Measurements from ENCODE around the gene GTPBP2. TPM values are rescaled to one million over a fixed set of nuclear protein-coding genes. Genes with fewer than 3 reads are reported as not detected.

The GTPBP2 gene
- total and polyA plus RNA-seq, 2 of the 4 experiments (the other 2 are of a cell fraction), result 38.4 to 86.6 TPM

- Histone ChIP-seq H3K4ac (ENCODE audit: low read depth, low read length) (peak within 1 kb of the TSS; percentile 93), H2BK5ac (ENCODE audit: low read depth, low read length, poor library complexity, severe bottlenecking) (peak within 1 kb of the TSS; percentile 87), H3K4me2 (ENCODE audit: low read depth, low read length) (peak within 1 kb of the TSS; percentile 99), H3K9me1 (ENCODE audit: insufficient read depth, low read length) (peaks cover 3% of the 10 kb centered on the region; the same call in 1 of the 2 replicates), H3K23ac (ENCODE audit: low read depth, low read length) (peak within 1 kb of the TSS; percentile 99), H3K9ac (ENCODE audit: low read depth, low read length) (peak within 1 kb of the TSS; percentile 97), H2AFZ (replicated peaks; ENCODE audit: low read length, poor library complexity) (peak within 1 kb of the TSS; percentile 99), H2BK120ac (ENCODE audit: low read depth, low read length) (peak within 1 kb of the TSS; percentile 67), H3K9me3 (ENCODE audit: control insufficient read depth, insufficient read depth, low read length) (no peaks in the 10 kb centered on the region), H3K4me1 (ENCODE audit: control insufficient read depth, insufficient read depth, low read length) (peaks cover 2% of the 10 kb centered on the region; the same call in 1 of the 2 replicates), H2BK15ac (ENCODE audit: low read depth, low read length) (peak within 1 kb of the TSS; percentile 50; the same call in 1 of the 3 replicates), H2AK5ac (ENCODE audit: low read depth, low read length) (peak within 1 kb of the TSS; percentile 88), H2AK9ac (replicated peaks; ENCODE audit: low read depth, low read length, poor library complexity) (peak within 1 kb of the TSS; percentile 98), H3K14ac (replicated peaks; ENCODE audit: low read depth, low read length) (peak within 1 kb of the TSS; percentile 96), H4K20me1 (ENCODE audit: insufficient read depth, low read length) (peaks cover 9% of the 10 kb centered on the region), H4K5ac (ENCODE audit: low read depth, low read length) (peak within 1 kb of the TSS; percentile 77), H3K27ac (ENCODE audit: insufficient read depth, low read length) (peak within 1 kb of the TSS; percentile 92), H2BK20ac (ENCODE audit: low read depth, low read length) (peak within 1 kb of the TSS; percentile 22; the same call in 1 of the 2 replicates), H3K27me3 (ENCODE audit: control insufficient read depth, insufficient read depth, low read length) (no peaks in the 10 kb centered on the region), H3K18ac (ENCODE audit: low read depth, low read length) (peak within 1 kb of the TSS; percentile 77), H3K36me3 (ENCODE audit: control insufficient read depth, insufficient read depth, low read length) (peaks cover 9% of the 10 kb centered on the region; the same call in 1 of the 2 replicates), H4K91ac (ENCODE audit: insufficient read depth, low read depth, low read length) (peak within 1 kb of the TSS; percentile 92), H4K8ac (ENCODE audit: low read depth in 2 of 2, low read length in 2 of 2) (peak within 1 kb of the TSS; percentile 85 to 97), H3K79me1 (ENCODE audit: low read depth in 1 of 2, low read length in 2 of 2) (peaks cover 17 to 39% of the 10 kb centered on the region in 2 experiments), H3K4me3 (ENCODE audit: insufficient read depth, low read depth, low read length) (peak within 1 kb of the TSS; percentile 94), H3K56ac (ENCODE audit: extremely low read depth, insufficient read depth, low read length) (peak within 1 kb of the TSS; percentile 98)
- dilution Hi-C loops (cut with HindIII; ENCODE audit: low sequenced_read_pairs, unreplicated experiment), result no loop called here
- BruUV-seq (replicated peaks), result TSS peak; percentile 88
- DNase-seq (peak; percentile 88), ATAC-seq (ENCODE audit: low read depth) (peak; percentile 95)
- TF ChIP-seq USF2 (IDR thresholded peaks at IDR 0.05; ENCODE audit: low read depth, low read length) (peak; percentile 58; the same call in 1 of the 2 replicates), BHLHE40 (IDR thresholded peaks at IDR 0.05; ENCODE audit: low read depth, low read length) (peak; percentile 69), RCOR1 (IDR thresholded peaks at IDR 0.05; ENCODE audit: insufficient replicate concordance, low read length) (no peak), SMC3 (IDR thresholded peaks at IDR 0.05; ENCODE audit: low read depth, low read length) (no peak), POLR2A (IDR thresholded peaks at IDR 0.05; ENCODE audit: low read depth, low read length) (peak; percentile 98), MAZ (IDR thresholded peaks at IDR 0.05; ENCODE audit: borderline replicate concordance, low read depth, low read length) (peak; percentile 76; the same call in 1 of the 2 replicates), MXI1 (IDR thresholded peaks at IDR 0.05; ENCODE audit: borderline replicate concordance, low read depth, low read length) (peak; percentile 97), CHD1 (IDR thresholded peaks at IDR 0.05; ENCODE audit: low read depth, low read length) (no peak), ELK1 (IDR thresholded peaks at IDR 0.05; ENCODE audit: borderline replicate concordance, low read depth, low read length) (no peak)
- TF ChIP-seq, protein P1, sequence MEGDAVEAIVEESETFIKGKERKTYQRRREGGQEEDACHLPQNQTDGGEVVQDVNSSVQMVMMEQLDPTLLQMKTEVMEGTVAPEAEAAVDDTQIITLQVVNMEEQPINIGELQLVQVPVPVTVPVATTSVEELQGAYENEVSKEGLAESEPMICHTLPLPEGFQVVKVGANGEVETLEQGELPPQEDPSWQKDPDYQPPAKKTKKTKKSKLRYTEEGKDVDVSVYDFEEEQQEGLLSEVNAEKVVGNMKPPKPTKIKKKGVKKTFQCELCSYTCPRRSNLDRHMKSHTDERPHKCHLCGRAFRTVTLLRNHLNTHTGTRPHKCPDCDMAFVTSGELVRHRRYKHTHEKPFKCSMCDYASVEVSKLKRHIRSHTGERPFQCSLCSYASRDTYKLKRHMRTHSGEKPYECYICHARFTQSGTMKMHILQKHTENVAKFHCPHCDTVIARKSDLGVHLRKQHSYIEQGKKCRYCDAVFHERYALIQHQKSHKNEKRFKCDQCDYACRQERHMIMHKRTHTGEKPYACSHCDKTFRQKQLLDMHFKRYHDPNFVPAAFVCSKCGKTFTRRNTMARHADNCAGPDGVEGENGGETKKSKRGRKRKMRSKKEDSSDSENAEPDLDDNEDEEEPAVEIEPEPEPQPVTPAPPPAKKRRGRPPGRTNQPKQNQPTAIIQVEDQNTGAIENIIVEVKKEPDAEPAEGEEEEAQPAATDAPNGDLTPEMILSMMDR (conservative IDR thresholded peaks at IDR 0.05; ENCODE audit: low read depth, low read length), result 0 out of 2 replicates have a peak, but pooled peaks have one; percentile 15
- 1% methylated on average over 32 of the region's 76 CpGs; no CpG with 5 or more reads in 1 of the 2 experiments for WGBS, 2 experiments (ENCODE audit: extremely low coverage in 2 of 2, insufficient read length in 1 of 2)
- intact Hi-C loops (cut with micrococcal nuclease), result no loop called here
- ChIA-PET CTCF (interaction anchor here (0.6 kb wide), 1 partner anchor 29 kb away, joined by 5 read pairs; no protein-coding TSS in a partner anchor), POLR2A (ENCODE audit: unreplicated experiment) (interaction anchor here (0.6 to 0.7 kb wide), 2 partner anchors 18 to 1009 kb away, joined by 3 to 6 read pairs; no protein-coding TSS in a partner anchor)
- in situ Hi-C loops (cut with MboI; ENCODE audit: low sequenced_read_pairs), result no loop called here
These were observed 53.1 kb downstream of the GTPBP2 start, which contains the start of the genes POLH and XPO5 for GRCh38 chr6:43575772-43576551. TSS of gene POLH (plus strand) at chr6:43576185. CDS start at chr6:43582320, 6,135 bp downstream. TSS of gene XPO5 (minus strand) at chr6:43576038. CDS start at chr6:43575864, 174 bp downstream.

All from IMR-90 (cell line).